HepG2 (cell line): ENCODE data around the gene NKX2-2. TPM values are rescaled to one million over a fixed set of nuclear protein-coding genes. Genes with fewer than 3 reads are reported as not detected.

Experiments
- GATA4 ChIP-seq: sonication (generic); IDR thresholded peaks from 2 replicates; pipeline ENCODE4 v1.6.1; 2016; ENCODE audit warnings: antibody characterized with exemption, low read depth, borderline replicate concordance
- HOXA9 ChIP-seq: sonication (generic); formaldehyde crosslinking; IDR thresholded peaks from 2 replicates; pipeline ENCODE4 v1.8.1; 2022; ENCODE audit warnings: missing genetic modification reagents, mild to moderate bottlenecking, moderate library complexity, borderline replicate concordance
- MBNL3 ChIP-seq: fragments of 250-450 bp; sonication (Bioruptor Pico); conservative IDR thresholded peaks from 2 replicates; pipeline ENCODE4 v1.8.0; 2022; ENCODE audit warnings: mild to moderate bottlenecking, inconsistent platforms
- NCOA5 ChIP-seq: sonication (generic); formaldehyde crosslinking; IDR thresholded peaks from 2 replicates; pipeline ENCODE4 v1.4.0; 2020; ENCODE audit warnings: missing genetic modification reagents
- NCOR1 ChIP-seq: fragments of 200-600 bp; sonication (generic); IDR thresholded peaks from 2 replicates; pipeline ENCODE4 v1.7.0; 2017; ENCODE audit warnings: antibody characterized with exemption, low read length, borderline replicate concordance
- SP4 ChIP-seq: sonication (generic); formaldehyde crosslinking; IDR thresholded peaks from 2 replicates; pipeline ENCODE4 v1.8.1; 2023; ENCODE audit warnings: mild to moderate bottlenecking, missing genetic modification reagents
- ZFP41 ChIP-seq: sonication (generic); formaldehyde crosslinking; IDR thresholded peaks from 2 replicates; pipeline ENCODE4 v1.4.0; 2020; ENCODE audit warnings: mild to moderate bottlenecking, missing genetic modification reagents, borderline replicate concordance
- ZNF766 ChIP-seq: sonication (generic); formaldehyde crosslinking; IDR thresholded peaks from 2 replicates; pipeline ENCODE4 v1.5.0; 2020; ENCODE audit warnings: missing genetic modification reagents, borderline replicate concordance
- ZNF777 ChIP-seq: sonication (generic); formaldehyde crosslinking; IDR thresholded peaks from 2 replicates; pipeline ENCODE4 v1.4.0; 2020; ENCODE audit warnings: missing genetic modification reagents
- polyA plus RNA-seq, 8 experiments: library from polyadenylated mRNA; depleted of rRNA in 3 of 8; stranded (reverse) in 7 of 8; unstranded in 1 of 8; fragments of >200 nt; fragmentation: Illumina TruSeq in 4 of 8; extraction: Trizol in 4 of 8; gene quantifications; 2 replicates each; pipeline versions ENCODE4 v1.2.1 to v1.2.3, GENCODE V29; 2011 to 2016; ENCODE audit warnings: low read depth in 4 of 8, missing spikeins in 1 of 8, mixed read lengths in 1 of 8; ENCODE audit not compliant: insufficient read depth in 1 of 8
- total RNA-seq, 5 experiments: library from RNA; depleted of rRNA; stranded (reverse); fragments of >200 nt; fragmentation: Illumina TruSeq; extraction: Trizol; gene quantifications; 2 replicates each; pipeline ENCODE4 v1.2.3, GENCODE V29; 2016; ENCODE audit warnings: low read depth in 1 of 5
- TF ChIP-seq, protein P1 (sequence below): sonication (generic); formaldehyde crosslinking; IDR thresholded peaks from 2 replicates; pipeline ENCODE4 v1.9.0; 2021; ENCODE audit warnings: mild to moderate bottlenecking, missing genetic modification reagents
- TF ChIP-seq, protein P2 (sequence below): IDR thresholded peaks from 2 replicates; pipeline ENCODE4 v1.6.1; 2016; ENCODE audit warnings: missing compliant biosample characterization, missing genetic modification reagents, borderline replicate concordance
- TF ChIP-seq, protein P3 (sequence below): sonication (generic); formaldehyde crosslinking; IDR thresholded peaks from 2 replicates; pipeline ENCODE4 v1.4.0; 2020; ENCODE audit warnings: missing genetic modification reagents, low read depth, mild to moderate bottlenecking, borderline replicate concordance
- TF ChIP-seq, protein P4 (sequence below): sonication (generic); formaldehyde crosslinking; IDR thresholded peaks from 2 replicates; pipeline ENCODE4 v1.9.0; 2022; ENCODE audit warnings: missing genetic modification reagents, mild to moderate bottlenecking, borderline replicate concordance
- TF ChIP-seq, protein P5 (sequence below): sonication (generic); formaldehyde crosslinking; IDR thresholded peaks from 2 replicates; pipeline ENCODE4 v1.8.0; 2022; ENCODE audit warnings: low read depth, missing genetic modification reagents

The NKX2-2 gene
- total and polyA plus RNA-seq, 2 of the 13 experiments (the other 11 are each of a cell fraction or from before 2014, with no cell fraction given): not detected

DNA sequence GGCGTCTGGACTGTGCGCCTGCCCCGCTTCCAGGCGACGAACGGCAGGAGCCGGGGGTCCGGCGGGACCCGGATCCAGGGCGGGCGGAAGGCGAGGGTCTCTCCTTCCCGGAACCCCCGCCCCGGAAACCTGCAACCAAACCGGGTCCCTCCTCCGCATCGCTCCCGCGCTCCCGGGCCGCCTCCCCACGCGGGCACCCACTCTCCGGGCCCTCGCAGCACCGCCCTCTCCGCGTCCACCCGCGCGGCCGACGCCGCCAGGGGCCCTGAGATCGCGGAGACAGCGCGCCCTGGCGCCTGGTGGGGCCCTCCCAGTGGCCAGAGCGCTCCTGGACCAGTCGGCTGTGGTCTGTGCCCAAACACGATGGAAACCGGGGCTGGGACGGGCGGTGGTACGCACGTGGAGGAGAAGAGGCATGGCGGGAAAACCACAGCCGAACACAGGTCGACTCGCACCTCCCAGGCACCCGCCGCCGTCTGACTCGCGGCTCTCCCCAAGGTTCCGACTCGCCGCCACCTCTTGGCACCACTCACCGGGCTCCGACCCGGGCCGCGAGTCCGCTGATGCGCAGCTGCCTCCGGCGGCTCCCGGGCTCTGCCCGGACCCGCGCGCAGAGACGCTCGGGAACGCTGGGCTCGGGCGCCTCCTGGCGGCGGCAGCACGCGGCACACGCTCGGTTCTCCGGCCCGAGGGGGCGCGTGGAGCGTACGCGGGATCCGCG lies 7.9 kb downstream of the NKX2-2 start (continued):
- no peak for TF ChIP-seq ZFP41 (CRISPR knock-in tag)
- TF ChIP-seq, protein P1, sequence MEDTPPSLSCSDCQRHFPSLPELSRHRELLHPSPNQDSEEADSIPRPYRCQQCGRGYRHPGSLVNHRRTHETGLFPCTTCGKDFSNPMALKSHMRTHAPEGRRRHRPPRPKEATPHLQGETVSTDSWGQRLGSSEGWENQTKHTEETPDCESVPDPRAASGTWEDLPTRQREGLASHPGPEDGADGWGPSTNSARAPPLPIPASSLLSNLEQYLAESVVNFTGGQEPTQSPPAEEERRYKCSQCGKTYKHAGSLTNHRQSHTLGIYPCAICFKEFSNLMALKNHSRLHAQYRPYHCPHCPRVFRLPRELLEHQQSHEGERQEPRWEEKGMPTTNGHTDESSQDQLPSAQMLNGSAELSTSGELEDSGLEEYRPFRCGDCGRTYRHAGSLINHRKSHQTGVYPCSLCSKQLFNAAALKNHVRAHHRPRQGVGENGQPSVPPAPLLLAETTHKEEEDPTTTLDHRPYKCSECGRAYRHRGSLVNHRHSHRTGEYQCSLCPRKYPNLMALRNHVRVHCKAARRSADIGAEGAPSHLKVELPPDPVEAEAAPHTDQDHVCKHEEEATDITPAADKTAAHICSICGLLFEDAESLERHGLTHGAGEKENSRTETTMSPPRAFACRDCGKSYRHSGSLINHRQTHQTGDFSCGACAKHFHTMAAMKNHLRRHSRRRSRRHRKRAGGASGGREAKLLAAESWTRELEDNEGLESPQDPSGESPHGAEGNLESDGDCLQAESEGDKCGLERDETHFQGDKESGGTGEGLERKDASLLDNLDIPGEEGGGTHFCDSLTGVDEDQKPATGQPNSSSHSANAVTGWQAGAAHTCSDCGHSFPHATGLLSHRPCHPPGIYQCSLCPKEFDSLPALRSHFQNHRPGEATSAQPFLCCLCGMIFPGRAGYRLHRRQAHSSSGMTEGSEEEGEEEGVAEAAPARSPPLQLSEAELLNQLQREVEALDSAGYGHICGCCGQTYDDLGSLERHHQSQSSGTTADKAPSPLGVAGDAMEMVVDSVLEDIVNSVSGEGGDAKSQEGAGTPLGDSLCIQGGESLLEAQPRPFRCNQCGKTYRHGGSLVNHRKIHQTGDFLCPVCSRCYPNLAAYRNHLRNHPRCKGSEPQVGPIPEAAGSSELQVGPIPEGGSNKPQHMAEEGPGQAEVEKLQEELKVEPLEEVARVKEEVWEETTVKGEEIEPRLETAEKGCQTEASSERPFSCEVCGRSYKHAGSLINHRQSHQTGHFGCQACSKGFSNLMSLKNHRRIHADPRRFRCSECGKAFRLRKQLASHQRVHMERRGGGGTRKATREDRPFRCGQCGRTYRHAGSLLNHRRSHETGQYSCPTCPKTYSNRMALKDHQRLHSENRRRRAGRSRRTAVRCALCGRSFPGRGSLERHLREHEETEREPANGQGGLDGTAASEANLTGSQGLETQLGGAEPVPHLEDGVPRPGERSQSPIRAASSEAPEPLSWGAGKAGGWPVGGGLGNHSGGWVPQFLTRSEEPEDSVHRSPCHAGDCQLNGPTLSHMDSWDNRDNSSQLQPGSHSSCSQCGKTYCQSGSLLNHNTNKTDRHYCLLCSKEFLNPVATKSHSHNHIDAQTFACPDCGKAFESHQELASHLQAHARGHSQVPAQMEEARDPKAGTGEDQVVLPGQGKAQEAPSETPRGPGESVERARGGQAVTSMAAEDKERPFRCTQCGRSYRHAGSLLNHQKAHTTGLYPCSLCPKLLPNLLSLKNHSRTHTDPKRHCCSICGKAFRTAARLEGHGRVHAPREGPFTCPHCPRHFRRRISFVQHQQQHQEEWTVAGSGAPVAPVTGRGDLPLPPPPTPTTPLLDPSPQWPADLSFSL: peak; percentile 25; the same call in 1 of the 2 replicates
- no peak for TF ChIP-seq ZNF766 (CRISPR knock-in tag)
- TF ChIP-seq MBNL3 (CRISPR knock-in tag): no peak
- TF ChIP-seq GATA4: no peak
- TF ChIP-seq NCOR1: no peak
- TF ChIP-seq HOXA9 (CRISPR knock-in tag): peak; percentile 76; the same call in 1 of the 2 replicates
- TF ChIP-seq, protein P2, sequence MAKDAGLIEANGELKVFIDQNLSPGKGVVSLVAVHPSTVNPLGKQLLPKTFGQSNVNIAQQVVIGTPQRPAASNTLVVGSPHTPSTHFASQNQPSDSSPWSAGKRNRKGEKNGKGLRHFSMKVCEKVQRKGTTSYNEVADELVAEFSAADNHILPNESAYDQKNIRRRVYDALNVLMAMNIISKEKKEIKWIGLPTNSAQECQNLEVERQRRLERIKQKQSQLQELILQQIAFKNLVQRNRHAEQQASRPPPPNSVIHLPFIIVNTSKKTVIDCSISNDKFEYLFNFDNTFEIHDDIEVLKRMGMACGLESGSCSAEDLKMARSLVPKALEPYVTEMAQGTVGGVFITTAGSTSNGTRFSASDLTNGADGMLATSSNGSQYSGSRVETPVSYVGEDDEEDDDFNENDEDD: peak; percentile 80; the same call in 1 of the 2 replicates
- TF ChIP-seq, protein P3, sequence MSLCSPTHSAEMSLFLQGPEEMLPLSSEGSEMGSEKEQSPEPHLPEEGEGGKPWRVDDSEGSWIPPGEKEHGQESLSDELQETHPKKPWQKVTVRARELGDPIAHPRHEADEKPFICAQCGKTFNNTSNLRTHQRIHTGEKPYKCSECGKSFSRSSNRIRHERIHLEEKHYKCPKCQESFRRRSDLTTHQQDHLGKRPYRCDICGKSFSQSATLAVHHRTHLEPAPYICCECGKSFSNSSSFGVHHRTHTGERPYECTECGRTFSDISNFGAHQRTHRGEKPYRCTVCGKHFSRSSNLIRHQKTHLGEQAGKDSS (CRISPR knock-in tag): 0 out of 2 replicates have a peak, but pooled peaks have one; percentile 20
- TF ChIP-seq, protein P4, sequence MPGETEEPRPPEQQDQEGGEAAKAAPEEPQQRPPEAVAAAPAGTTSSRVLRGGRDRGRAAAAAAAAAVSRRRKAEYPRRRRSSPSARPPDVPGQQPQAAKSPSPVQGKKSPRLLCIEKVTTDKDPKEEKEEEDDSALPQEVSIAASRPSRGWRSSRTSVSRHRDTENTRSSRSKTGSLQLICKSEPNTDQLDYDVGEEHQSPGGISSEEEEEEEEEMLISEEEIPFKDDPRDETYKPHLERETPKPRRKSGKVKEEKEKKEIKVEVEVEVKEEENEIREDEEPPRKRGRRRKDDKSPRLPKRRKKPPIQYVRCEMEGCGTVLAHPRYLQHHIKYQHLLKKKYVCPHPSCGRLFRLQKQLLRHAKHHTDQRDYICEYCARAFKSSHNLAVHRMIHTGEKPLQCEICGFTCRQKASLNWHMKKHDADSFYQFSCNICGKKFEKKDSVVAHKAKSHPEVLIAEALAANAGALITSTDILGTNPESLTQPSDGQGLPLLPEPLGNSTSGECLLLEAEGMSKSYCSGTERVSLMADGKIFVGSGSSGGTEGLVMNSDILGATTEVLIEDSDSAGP: no peak
- TF ChIP-seq, protein P5, sequence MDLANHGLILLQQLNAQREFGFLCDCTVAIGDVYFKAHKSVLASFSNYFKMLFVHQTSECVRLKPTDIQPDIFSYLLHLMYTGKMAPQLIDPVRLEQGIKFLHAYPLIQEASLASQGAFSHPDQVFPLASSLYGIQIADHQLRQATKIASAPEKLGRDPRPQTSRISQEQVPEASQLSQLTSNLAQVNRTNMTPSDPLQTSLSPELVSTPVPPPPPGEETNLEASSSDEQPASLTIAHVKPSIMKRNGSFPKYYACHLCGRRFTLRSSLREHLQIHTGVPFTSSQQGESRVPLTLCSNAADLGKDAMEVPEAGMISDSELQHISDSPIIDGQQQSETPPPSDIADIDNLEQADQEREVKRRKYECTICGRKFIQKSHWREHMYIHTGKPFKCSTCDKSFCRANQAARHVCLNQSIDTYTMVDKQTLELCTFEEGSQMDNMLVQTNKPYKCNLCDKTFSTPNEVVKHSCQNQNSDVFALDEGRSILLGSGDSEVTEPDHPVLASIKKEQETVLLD: no peak
- TF ChIP-seq ZNF777 (CRISPR knock-in tag): peak; percentile 65; the same call in 1 of the 2 replicates
- no peak for TF ChIP-seq NCOA5 (CRISPR knock-in tag)
- peak; percentile 44; the same call in 1 of the 2 replicates for TF ChIP-seq SP4 (CRISPR knock-in tag)
